Choroid plexus epithelial cell (primary cell): ENCODE results near the gene GFRA3.
"Not testable (repeated sequence)": the region's sequence is repeated elsewhere in the genome, so short reads cannot be mapped to it uniquely, and the experiment has no call there.

Experiments used
- DNase-seq: peaks from one replicate; pipeline ENCODE4 v3.0.0-alpha.2; 2010; ENCODE audit warnings: low read depth
- H3K4me3 ChIP-seq: 2 replicates; pipeline ENCODE4 v1.5.1; 2011; ENCODE audit warnings: low read depth, mild to moderate bottlenecking, control low read depth, low read length, moderate library complexity
- TF ChIP-seq, protein P1 (sequence below): conservative IDR thresholded peaks from 2 replicates; pipeline ENCODE4 v1.5.1; 2011; ENCODE audit warnings: low read depth, mild to moderate bottlenecking, control low read depth, inconsistent platforms, low read length, moderate library complexity

GFRA3 gene

DNA sequence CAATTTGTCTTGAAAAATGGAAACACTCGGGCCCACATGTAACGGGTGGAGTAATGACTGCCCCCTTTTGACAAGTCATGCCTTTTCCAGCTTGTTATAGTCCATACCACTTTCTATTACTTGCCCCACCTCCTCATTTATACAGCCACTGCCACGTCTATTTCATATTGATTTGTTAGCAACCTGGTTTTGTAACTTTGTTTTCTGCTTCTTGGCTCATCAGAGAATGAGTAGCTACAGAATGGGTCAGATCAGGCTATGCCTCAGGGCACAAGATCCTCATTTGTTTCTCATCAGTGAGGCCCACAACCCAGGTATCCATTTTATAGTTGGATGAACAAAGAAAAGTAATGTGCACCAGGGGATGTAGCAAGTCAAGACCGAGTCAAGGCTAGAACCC, 1.7 kb downstream of the GFRA3 start:
- TF ChIP-seq, protein P1, sequence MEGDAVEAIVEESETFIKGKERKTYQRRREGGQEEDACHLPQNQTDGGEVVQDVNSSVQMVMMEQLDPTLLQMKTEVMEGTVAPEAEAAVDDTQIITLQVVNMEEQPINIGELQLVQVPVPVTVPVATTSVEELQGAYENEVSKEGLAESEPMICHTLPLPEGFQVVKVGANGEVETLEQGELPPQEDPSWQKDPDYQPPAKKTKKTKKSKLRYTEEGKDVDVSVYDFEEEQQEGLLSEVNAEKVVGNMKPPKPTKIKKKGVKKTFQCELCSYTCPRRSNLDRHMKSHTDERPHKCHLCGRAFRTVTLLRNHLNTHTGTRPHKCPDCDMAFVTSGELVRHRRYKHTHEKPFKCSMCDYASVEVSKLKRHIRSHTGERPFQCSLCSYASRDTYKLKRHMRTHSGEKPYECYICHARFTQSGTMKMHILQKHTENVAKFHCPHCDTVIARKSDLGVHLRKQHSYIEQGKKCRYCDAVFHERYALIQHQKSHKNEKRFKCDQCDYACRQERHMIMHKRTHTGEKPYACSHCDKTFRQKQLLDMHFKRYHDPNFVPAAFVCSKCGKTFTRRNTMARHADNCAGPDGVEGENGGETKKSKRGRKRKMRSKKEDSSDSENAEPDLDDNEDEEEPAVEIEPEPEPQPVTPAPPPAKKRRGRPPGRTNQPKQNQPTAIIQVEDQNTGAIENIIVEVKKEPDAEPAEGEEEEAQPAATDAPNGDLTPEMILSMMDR: no peak
- DNase-seq: no peak
- no peak overlapping the region for H3K4me3 ChIP-seq

DNA sequence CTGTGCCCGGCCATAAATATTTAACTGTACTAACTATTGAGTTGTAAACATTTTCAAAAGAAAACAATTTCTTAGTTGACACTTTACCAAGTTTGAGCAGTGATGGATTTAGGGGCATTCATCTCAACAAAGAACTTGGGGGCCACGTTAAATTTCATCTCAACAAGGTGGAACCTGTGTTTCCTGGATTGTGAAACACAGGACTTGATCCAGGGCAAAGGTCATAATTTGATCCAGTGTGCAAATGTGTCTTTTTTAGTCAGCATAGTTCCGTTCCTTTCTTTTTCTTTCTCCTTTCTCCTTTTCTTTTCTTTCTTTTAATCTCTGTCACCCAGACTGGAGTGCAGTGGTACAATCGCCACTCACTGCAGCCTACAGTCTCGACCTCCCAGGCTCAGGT, 3.1 kb downstream of the GFRA3 start:
- TF ChIP-seq, protein P1: no peak
- H3K4me3 ChIP-seq: no peak overlapping the region
- DNase-seq: no peak

DNA sequence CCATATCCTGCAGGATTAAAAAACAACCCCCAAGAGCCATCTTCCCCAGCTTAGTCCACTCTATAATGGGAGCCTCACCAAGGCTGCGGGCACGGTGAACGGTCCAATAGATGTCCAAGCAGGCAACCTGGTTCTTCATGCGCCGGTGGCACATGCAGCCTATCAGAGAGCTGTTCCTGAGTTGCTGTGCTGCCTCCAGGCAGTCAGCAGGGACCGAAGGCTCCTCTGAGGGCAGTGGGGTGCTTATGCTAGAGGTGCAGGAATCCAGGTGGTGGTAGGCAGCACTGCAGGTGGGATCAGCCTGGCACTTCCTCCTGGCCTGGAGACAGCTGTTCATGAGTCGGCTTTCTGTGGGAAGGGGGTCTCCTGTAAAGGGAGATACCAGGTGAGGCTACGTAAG, 10.2 kb downstream of the GFRA3 start:
- TF ChIP-seq, protein P1: no peak
- no peak overlapping the region for H3K4me3 ChIP-seq
- no peak for DNase-seq

DNA sequence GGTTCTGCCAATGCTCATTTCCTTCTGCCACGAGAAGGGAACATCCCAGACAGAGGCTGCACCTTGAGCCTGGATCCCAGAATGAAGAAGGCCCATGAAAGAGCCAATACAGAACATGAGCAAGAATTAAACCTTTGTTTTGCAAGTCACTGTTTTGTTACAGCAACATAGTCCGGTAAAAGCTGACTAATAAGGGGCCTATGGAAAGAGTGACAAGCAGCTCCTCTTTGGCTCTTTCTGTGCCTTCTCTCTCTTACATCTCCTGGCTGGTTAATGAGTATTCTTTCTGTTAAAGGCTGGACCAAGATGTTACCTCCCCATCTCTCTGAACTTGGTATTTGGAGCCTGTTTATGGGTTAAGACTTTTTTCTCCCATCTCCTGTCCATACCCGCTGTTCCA, 10.8 kb downstream of the GFRA3 start:
- TF ChIP-seq, protein P1: no peak
- no peak for DNase-seq
- H3K4me3 ChIP-seq: no peak overlapping the region

DNA sequence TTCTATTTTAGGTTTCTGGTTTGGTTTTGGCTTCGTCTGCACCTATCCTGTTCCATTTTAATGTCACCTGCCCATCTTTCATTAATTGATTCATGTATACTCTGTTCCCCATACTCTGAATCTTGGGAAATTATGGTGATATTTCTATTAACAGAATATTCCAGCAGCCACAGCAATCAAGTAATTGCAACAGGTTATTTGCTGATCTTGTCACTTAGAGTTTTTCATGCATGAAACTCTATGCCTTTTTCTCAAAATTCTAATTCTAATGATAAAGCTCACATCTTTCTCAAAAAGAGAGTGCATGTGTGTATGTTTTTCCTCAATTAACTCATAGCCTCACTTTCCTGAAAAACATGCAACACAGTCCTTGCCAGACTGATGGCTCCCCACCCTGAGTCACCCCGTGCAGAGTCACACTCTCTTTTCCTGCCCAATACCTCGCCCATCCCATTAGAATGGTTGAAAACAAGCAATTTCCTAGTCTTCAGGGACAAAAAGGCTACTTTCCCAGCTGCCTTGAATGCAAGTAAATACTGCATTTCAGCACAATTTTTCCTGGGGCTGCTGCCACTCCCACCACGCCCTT, 15.6 kb downstream of the GFRA3 start:
- no peak for DNase-seq
- H3K4me3 ChIP-seq: no peak overlapping the region
- TF ChIP-seq, protein P1: no peak

DNA sequence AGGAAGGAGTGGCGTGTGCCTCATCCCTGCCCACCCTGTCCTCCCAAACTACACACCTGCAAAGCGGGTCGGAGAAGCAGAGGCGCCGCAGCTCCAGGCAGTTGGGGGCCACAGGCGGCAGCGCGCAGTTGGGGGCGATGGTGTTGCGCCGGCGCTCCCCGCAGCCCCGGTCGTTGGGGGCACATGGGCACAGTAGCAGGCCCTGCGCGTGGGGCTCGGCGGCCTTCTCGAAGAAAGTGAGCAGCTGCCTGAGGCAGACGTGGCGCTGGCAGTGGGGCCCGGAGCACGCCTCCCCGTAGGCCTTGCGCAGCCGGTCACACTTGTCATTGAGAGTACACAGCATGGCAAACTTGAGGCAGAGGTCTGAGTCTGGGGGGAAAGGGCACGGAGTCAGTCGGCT, 16.8 kb downstream of the GFRA3 start:
- DNase-seq: no peak
- TF ChIP-seq, protein P1: no peak
- no peak overlapping the region for H3K4me3 ChIP-seq

DNA sequence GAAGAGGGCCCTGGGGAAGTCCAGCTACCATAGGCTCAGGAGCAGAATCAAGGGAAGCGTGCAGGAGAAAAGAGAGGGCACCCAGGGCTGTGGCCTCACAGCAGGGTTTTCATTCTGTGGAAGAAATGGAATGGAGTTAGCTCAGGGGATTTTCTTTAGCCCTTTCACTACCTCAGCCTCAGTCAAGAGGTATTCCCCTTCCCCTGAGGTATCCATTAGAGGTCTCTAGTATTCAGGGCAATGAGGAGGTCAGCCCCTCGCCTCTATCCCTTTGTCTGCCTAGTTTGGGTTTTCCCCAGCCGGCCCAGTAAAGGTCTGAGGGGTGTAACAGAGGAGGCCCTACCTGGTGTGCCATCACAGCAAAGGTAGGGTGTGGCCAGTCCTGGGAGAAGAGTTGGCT, 21.5 kb downstream of the GFRA3 start:
- TF ChIP-seq, protein P1: no peak
- H3K4me3 ChIP-seq: no peak overlapping the region
- no peak for DNase-seq

DNA sequence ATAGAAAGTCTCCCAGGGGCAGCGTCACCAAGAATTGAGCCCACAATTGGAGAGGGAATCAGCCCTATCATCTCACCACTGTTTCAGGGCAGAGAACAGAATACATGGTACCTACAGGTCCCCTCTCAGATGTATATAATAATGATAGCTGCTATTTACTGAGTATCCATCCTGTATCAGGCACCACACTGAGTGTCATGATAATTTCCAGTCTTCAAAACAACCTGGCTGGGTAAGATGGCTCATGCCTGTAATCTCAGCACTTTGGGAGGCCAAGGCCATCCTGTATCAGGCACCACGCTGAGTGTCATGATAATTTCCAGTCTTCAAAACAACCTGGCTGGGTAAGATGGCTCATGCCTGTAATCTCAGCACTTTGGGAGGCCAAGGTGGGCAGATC, 26.6 kb downstream of the GFRA3 start:
- DNase-seq, H3K4me3 ChIP-seq: not testable (repeated sequence)
